ENCODE measurements around the gene CADM2.
"Not testable (repeated sequence)": the region's sequence is repeated elsewhere in the genome, so short reads cannot be mapped to it uniquely, and the experiment has no call there.

Gene CADM2

GRCh38 chr3:84958495-84959469 lies at the start of gene CADM2:
Gene CADM2 (plus strand): TSS chr3:84958989.
- DNase-seq (ENCODE audit: low read depth): peak; percentile 16

GRCh38 chr3:84918592-84918991 lies 40.2 kb upstream of the CADM2 start:
- not testable (repeated sequence) for DNase-seq (ENCODE audit: low read depth)

- no peak for DNase-seq (ENCODE audit: low read depth)
These were observed 36.1 kb upstream of the CADM2 start for GRCh38 chr3:84922682-84923081.

GRCh38 chr3:84925571-84925970 lies 33.2 kb upstream of the CADM2 start:
- DNase-seq (ENCODE audit: low read depth): no peak

- no peak for DNase-seq (ENCODE audit: low read depth)
These were observed 15.4 kb upstream of the CADM2 start for GRCh38 chr3:84943379-84943778.

- DNase-seq (ENCODE audit: low read depth): no peak
These were observed 12.5 kb upstream of the CADM2 start for GRCh38 chr3:84946240-84946639.

GRCh38 chr3:84959470-84960271 lies 882 bp downstream of the CADM2 start:
- DNase-seq (ENCODE audit: low read depth): no peak

GRCh38 chr3:84960581-84960980 lies 1.8 kb downstream of the CADM2 start:
- no peak for DNase-seq (ENCODE audit: low read depth)

GRCh38 chr3:84961011-84961410 lies 2.2 kb downstream of the CADM2 start:
- no peak for DNase-seq (ENCODE audit: low read depth)

- DNase-seq (ENCODE audit: low read depth): no peak
These were observed 2.9 kb downstream of the CADM2 start for GRCh38 chr3:84961521-84962255.

GRCh38 chr3:84962415-84962814 lies 3.6 kb downstream of the CADM2 start:
- no peak for DNase-seq (ENCODE audit: low read depth)

- no peak for DNase-seq (ENCODE audit: low read depth)
These were observed 4.3 kb downstream of the CADM2 start for GRCh38 chr3:84963137-84963536.

- no peak for DNase-seq (ENCODE audit: low read depth)
These were observed 6.4 kb downstream of the CADM2 start for GRCh38 chr3:84965141-84965540.

- no peak for DNase-seq (ENCODE audit: low read depth)
These were observed 9.2 kb downstream of the CADM2 start for GRCh38 chr3:84967767-84968581.

- no peak for DNase-seq (ENCODE audit: low read depth)
These were observed 10.0 kb downstream of the CADM2 start for GRCh38 chr3:84968701-84969235.

GRCh38 chr3:84974347-84974746 lies 15.6 kb downstream of the CADM2 start:
- no peak for DNase-seq (ENCODE audit: low read depth)

- DNase-seq (ENCODE audit: low read depth): no peak
These were observed 18.2 kb downstream of the CADM2 start for GRCh38 chr3:84977021-84977420.

- no peak for DNase-seq (ENCODE audit: low read depth)
These were observed 20.1 kb downstream of the CADM2 start for GRCh38 chr3:84978843-84979242.

GRCh38 chr3:84980011-84980410 lies 21.2 kb downstream of the CADM2 start:
- no peak for DNase-seq (ENCODE audit: low read depth)

GRCh38 chr3:84980456-84980855 lies 21.7 kb downstream of the CADM2 start:
- no peak for DNase-seq (ENCODE audit: low read depth)

GRCh38 chr3:84983490-84983889 lies 24.7 kb downstream of the CADM2 start:
- DNase-seq (ENCODE audit: low read depth): no peak
